GM23338 (cell line): Measurements from ENCODE around the gene ART4. TPM values are rescaled to one million over a fixed set of nuclear protein-coding genes. Genes with fewer than 3 reads are reported as not detected.

ENCODE experiments used
- ATAC-seq: fragments of 200-7000 bp; cut with Tn5 transposase; 3 replicates; pipeline ENCODE4 v1.9.1; 2020
- DNase-seq: peaks from one replicate; pipeline ENCODE4 v3.0.0-alpha.2; 2015; ENCODE audit warnings: low spot score
- H2AFZ ChIP-seq: fragments of 200-600 bp; sonication (generic); 2 replicates; pipeline ENCODE4 v1.8.0; 2016; ENCODE audit warnings: antibody characterized with exemption, mild to moderate bottlenecking, moderate library complexity
- H3F3A ChIP-seq: fragments of 200-600 bp; sonication (generic); replicated peaks from 2 replicates; pipeline ENCODE4 v1.8.0; 2017; ENCODE audit warnings: antibody characterized with exemption, mixed run types, low read depth
- H3K27ac ChIP-seq: fragments of 200-600 bp; sonication (generic); 2 replicates; pipeline ENCODE4 v1.6.1; 2016; ENCODE audit warnings: low read depth
- H3K27me3 ChIP-seq: fragments of 200-600 bp; sonication (generic); 2 replicates; pipeline ENCODE4 v1.8.0; 2016; ENCODE audit warnings: mild to moderate bottlenecking, mixed run types, moderate library complexity; ENCODE audit not compliant: insufficient read depth
- H3K36me3 ChIP-seq: fragments of 200-600 bp; sonication (generic); 2 replicates; pipeline ENCODE4 v1.8.0; 2016; ENCODE audit warnings: mild to moderate bottlenecking; ENCODE audit not compliant: insufficient read depth
- H3K4me1 ChIP-seq: fragments of 200-600 bp; sonication (generic); 2 replicates; pipeline ENCODE4 v1.8.0; 2016; ENCODE audit warnings: mild to moderate bottlenecking, moderate library complexity; ENCODE audit not compliant: insufficient read depth
- H3K4me2 ChIP-seq: fragments of 200-600 bp; sonication (generic); 2 replicates; pipeline ENCODE4 v1.7.1; 2017; ENCODE audit warnings: mixed run types
- H3K4me3 ChIP-seq: fragments of 200-600 bp; sonication (generic); 2 replicates; pipeline ENCODE4 v1.6.1; 2016; ENCODE audit warnings: mixed run types
- H3K79me2 ChIP-seq: fragments of 200-600 bp; sonication (generic); replicated peaks from 2 replicates; pipeline ENCODE4 v1.8.0; 2017; ENCODE audit warnings: mild to moderate bottlenecking; ENCODE audit not compliant: insufficient read depth
- H3K9me2 ChIP-seq: fragments of 200-600 bp; sonication (generic); 2 replicates; pipeline ENCODE4 v1.8.0; 2017; ENCODE audit not compliant: insufficient read depth
- H4K20me1 ChIP-seq: fragments of 200-600 bp; sonication (generic); replicated peaks from 2 replicates; pipeline ENCODE4 v1.8.0; 2017; ENCODE audit warnings: mild to moderate bottlenecking; ENCODE audit not compliant: insufficient read depth
- H3K27ac Mint-ChIP-seq: 2 replicates; pipeline ENCODE4 v1.8.0; 2020; ENCODE audit warnings: inconsistent platforms, mild to moderate bottlenecking, moderate library complexity, mixed read lengths
- H3K27me3 Mint-ChIP-seq: 3 replicates; pipeline ENCODE4 v1.8.0; 2022; ENCODE audit warnings: low read depth, mild to moderate bottlenecking, moderate library complexity, mixed read lengths, inconsistent platforms; ENCODE audit not compliant: insufficient read depth, poor library complexity
- H3K36me3 Mint-ChIP-seq: 3 replicates; pipeline ENCODE4 v1.8.0; 2021; ENCODE audit warnings: low read depth, mild to moderate bottlenecking, inconsistent platforms, moderate library complexity, mixed read lengths
- H3K4me1 Mint-ChIP-seq: 3 replicates; pipeline ENCODE4 v1.8.0; 2020; ENCODE audit warnings: mild to moderate bottlenecking, inconsistent platforms, mixed read lengths
- H3K4me3 Mint-ChIP-seq: 3 replicates; pipeline ENCODE4 v1.8.0; 2021; ENCODE audit warnings: moderate library complexity, mild to moderate bottlenecking, inconsistent platforms, mixed read lengths
- H3K9me3 Mint-ChIP-seq: 3 replicates; pipeline ENCODE4 v1.8.0; 2020; ENCODE audit warnings: moderate library complexity, mild to moderate bottlenecking, inconsistent platforms, mixed read lengths
- CREB1 ChIP-seq: fragments of 250-450 bp; sonication (Bioruptor Pico); IDR thresholded peaks from 2 replicates; pipeline ENCODE4 v1.5.0; 2020; ENCODE audit warnings: low read depth, mild to moderate bottlenecking, moderate library complexity
- CTCF ChIP-seq, 2 experiments: fragments of 200-600 bp in 1 of 2; sonication (generic) in 1 of 2; conservative IDR thresholded peaks; 2 replicates each; pipeline versions ENCODE4 v1.5.1 to v1.6.1; 2016 to 2017; ENCODE audit warnings: antibody characterized with exemption in 2 of 2, low read depth in 2 of 2, mild to moderate bottlenecking in 2 of 2, moderate library complexity in 1 of 2
- ETS1 ChIP-seq: IDR thresholded peaks from 2 replicates; pipeline ENCODE4 v1.6.1; 2016; ENCODE audit warnings: antibody characterized with exemption
- EZH2 ChIP-seq: fragments of 200-600 bp; sonication (generic); IDR thresholded peaks from one replicate; pipeline ENCODE4 v1.8.0; 2017; ENCODE audit warnings: antibody characterized with exemption, mild to moderate bottlenecking, low read depth; ENCODE audit not compliant: unreplicated experiment
- JUNB ChIP-seq: IDR thresholded peaks from one replicate; pipeline ENCODE4 v1.6.1; 2016; ENCODE audit warnings: antibody characterized with exemption; ENCODE audit not compliant: unreplicated experiment
- NANOG ChIP-seq: IDR thresholded peaks from 2 replicates; pipeline ENCODE4 v1.6.1; 2016; ENCODE audit warnings: antibody characterized with exemption, borderline replicate concordance
- POLR2AphosphoS5 ChIP-seq: IDR thresholded peaks from 2 replicates; pipeline ENCODE4 v1.6.1; 2016; ENCODE audit warnings: antibody characterized with exemption, low read depth
- ZNF114 ChIP-seq: fragments of 250-450 bp; sonication (Bioruptor Pico); IDR thresholded peaks from 2 replicates; pipeline ENCODE4 v1.5.0; 2020; ENCODE audit warnings: mild to moderate bottlenecking, moderate library complexity
- polyA plus RNA-seq: library from polyadenylated mRNA; unstranded; fragments of >200 nt; fragmentation: Nextera tagmentation; extraction: Ambion mirVana; gene quantifications from 2 replicates; pipeline ENCODE4 v1.2.1, GENCODE V29; 2016
- total RNA-seq: library from RNA; depleted of rRNA; stranded (reverse); fragments of >200 nt; shearing (Covaris generic); gene quantifications from 2 replicates; pipeline ENCODE4 v1.2.3, GENCODE V29; 2014
- TF ChIP-seq, protein P1 (sequence below): IDR thresholded peaks from one replicate; pipeline ENCODE4 v1.6.1; 2018; ENCODE audit warnings: antibody characterized with exemption; ENCODE audit not compliant: unreplicated experiment

Gene ART4
- total and polyA plus RNA-seq, 2 experiments from 2014 or later = 0.08 TPM; not detected in 1

DNA sequence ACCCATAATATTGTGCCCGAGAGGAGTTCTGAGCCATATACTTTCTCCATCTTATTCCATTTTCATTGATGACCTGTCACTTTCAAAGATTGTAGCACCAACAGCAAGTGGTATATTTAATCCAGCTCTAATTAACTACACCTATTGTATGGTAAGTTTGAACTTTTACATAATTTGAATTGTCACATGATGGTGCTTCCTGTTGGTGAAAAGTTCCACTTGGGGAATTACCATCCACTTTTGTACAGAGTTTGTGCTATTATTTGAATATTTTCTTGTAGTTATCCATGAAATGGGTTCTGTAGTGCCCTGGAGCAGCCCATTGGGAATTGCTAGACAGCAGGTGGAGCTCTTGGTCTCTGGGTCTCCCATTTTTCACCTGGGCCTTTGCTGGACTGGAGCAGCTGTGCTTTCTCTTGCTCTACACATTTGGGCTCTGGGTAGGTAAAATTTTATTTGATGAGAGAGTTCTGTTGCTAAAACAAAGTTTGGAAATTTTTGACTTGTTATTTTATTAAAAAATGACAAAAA, 32.3 kb downstream of the ART4 start:
- H3K36me3 Mint-ChIP-seq = no peaks in the 10 kb centered on the region
- H3K27me3 ChIP-seq = no peaks in the 10 kb centered on the region
- H3K4me1 Mint-ChIP-seq = no peaks in the 10 kb centered on the region
- TF ChIP-seq ZNF114 (no peak), CREB1 (CRISPR knock-in tag) (no peak), NANOG (no peak), JUNB (no peak), POLR2AphosphoS5 (no peak), EZH2 (no peak), CTCF (conservative IDR thresholded peaks at IDR 0.05; ENCODE audit: low read depth in 2 of 2) (peak; percentile 68 to 78), ETS1 (no peak)
- TF ChIP-seq, protein P1, sequence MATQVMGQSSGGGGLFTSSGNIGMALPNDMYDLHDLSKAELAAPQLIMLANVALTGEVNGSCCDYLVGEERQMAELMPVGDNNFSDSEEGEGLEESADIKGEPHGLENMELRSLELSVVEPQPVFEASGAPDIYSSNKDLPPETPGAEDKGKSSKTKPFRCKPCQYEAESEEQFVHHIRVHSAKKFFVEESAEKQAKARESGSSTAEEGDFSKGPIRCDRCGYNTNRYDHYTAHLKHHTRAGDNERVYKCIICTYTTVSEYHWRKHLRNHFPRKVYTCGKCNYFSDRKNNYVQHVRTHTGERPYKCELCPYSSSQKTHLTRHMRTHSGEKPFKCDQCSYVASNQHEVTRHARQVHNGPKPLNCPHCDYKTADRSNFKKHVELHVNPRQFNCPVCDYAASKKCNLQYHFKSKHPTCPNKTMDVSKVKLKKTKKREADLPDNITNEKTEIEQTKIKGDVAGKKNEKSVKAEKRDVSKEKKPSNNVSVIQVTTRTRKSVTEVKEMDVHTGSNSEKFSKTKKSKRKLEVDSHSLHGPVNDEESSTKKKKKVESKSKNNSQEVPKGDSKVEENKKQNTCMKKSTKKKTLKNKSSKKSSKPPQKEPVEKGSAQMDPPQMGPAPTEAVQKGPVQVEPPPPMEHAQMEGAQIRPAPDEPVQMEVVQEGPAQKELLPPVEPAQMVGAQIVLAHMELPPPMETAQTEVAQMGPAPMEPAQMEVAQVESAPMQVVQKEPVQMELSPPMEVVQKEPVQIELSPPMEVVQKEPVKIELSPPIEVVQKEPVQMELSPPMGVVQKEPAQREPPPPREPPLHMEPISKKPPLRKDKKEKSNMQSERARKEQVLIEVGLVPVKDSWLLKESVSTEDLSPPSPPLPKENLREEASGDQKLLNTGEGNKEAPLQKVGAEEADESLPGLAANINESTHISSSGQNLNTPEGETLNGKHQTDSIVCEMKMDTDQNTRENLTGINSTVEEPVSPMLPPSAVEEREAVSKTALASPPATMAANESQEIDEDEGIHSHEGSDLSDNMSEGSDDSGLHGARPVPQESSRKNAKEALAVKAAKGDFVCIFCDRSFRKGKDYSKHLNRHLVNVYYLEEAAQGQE = no peak
- no peaks in the 10 kb centered on the region for H3K4me1 ChIP-seq
- DNase-seq (peak; percentile 59), ATAC-seq (peak; percentile 84)
- H3K27ac ChIP-seq = no peak overlapping the region
- H3K9me3 Mint-ChIP-seq = no peaks in the 10 kb centered on the region
- no peaks in the 10 kb centered on the region for H3F3A ChIP-seq
- H3K4me2 ChIP-seq = no peak overlapping the region
- no peaks in the 10 kb centered on the region for H4K20me1 ChIP-seq
- H3K9me2 ChIP-seq = no peaks in the 10 kb centered on the region
- H3K27ac Mint-ChIP-seq = no peak overlapping the region
- no peak overlapping the region for H3K4me3 Mint-ChIP-seq
- no peaks in the 10 kb centered on the region for H3K79me2 ChIP-seq
- no peaks in the 10 kb centered on the region for H3K36me3 ChIP-seq
- no peak overlapping the region for H3K4me3 ChIP-seq
- H2AFZ ChIP-seq = no peak overlapping the region
- no peaks in the 10 kb centered on the region for H3K27me3 Mint-ChIP-seq
